Measurements from ENCODE around the gene SLC25A26.

Gene SLC25A26

GRCh38 chr3:66182246-66182645, 38.6 kb upstream of the SLC25A26 start:
- Histone ChIP-seq H2BK120ac (ENCODE audit: low read depth, low read length) (no peak overlapping the region), H3K56ac (ENCODE audit: low read length) (no peak overlapping the region), H2BK15ac (replicated peaks; ENCODE audit: low read depth) (no peak overlapping the region), H3K36me3 (ENCODE audit: control insufficient read depth, insufficient read depth, low read length) (no peaks in the 10 kb centered on the region), H3K4me1 (ENCODE audit: control insufficient read depth, low read depth, low read length) (no peaks in the 10 kb centered on the region), H2BK5ac (ENCODE audit: low read length) (no peak overlapping the region), H3K79me2 (ENCODE audit: control insufficient read depth, insufficient read depth, low read length) (no peaks in the 10 kb centered on the region), H3K4me2 (ENCODE audit: low read length) (no peak overlapping the region), H3K4ac (ENCODE audit: low read depth, low read length) (no peak overlapping the region), H3K4me3 (ENCODE audit: low read length) (no peak overlapping the region), H4K5ac (ENCODE audit: low read length) (no peak overlapping the region), H4K8ac (ENCODE audit: low read depth, low read length) (no peak overlapping the region), H3K18ac (ENCODE audit: low read length) (no peak overlapping the region), H3K27ac (ENCODE audit: low read depth, low read length) (no peak overlapping the region), H3K27me3 (ENCODE audit: insufficient read depth, low read length, poor library complexity) (no peaks in the 10 kb centered on the region), H3K9ac (ENCODE audit: low read length) (no peak overlapping the region), H3K79me1 (ENCODE audit: low read length) (no peaks in the 10 kb centered on the region), H3K23ac (ENCODE audit: low read length) (no peak overlapping the region), H2AK5ac (ENCODE audit: low read length) (no peak overlapping the region)
- WGBS (ENCODE audit: extremely low coverage, insufficient coverage, low lambda C conversion rate) = no CpG with 5 or more reads among the region's 6 CpGs
- no peak for DNase-seq

DNA sequence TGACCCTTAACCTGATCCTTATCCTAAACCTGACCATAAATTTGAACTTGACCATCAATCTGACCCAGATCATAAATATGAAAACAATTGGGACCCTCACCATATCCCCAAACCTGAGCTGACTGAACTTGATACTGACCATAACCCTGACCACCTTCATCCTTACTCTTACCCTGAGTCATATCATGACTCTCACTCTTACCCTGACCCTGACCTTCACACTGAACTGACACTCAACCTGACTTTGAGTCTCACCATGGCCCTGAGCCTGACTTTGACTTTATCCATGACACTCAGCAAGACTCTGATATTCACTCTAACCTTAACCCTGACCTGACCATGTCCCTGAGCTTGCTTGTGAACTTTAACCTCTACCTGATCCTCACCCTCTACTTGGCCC, 34.3 kb upstream of the SLC25A26 start:
- Histone ChIP-seq H3K4me1 (ENCODE audit: control insufficient read depth, low read depth, low read length) (no peaks in the 10 kb centered on the region), H2BK120ac (ENCODE audit: low read depth, low read length) (no peak overlapping the region), H3K79me2 (ENCODE audit: control insufficient read depth, insufficient read depth, low read length) (no peaks in the 10 kb centered on the region), H3K4me2 (ENCODE audit: low read length) (no peak overlapping the region), H2BK15ac (replicated peaks; ENCODE audit: low read depth) (no peak overlapping the region), H3K4me3 (ENCODE audit: low read length) (no peak overlapping the region), H3K18ac (ENCODE audit: low read length) (no peak overlapping the region), H2BK5ac (ENCODE audit: low read length) (no peak overlapping the region), H3K27ac (ENCODE audit: low read depth, low read length) (no peak overlapping the region), H4K5ac (ENCODE audit: low read length) (no peak overlapping the region), H3K27me3 (ENCODE audit: insufficient read depth, low read length, poor library complexity) (no peaks in the 10 kb centered on the region), H3K56ac (ENCODE audit: low read length) (no peak overlapping the region), H3K79me1 (ENCODE audit: low read length) (no peaks in the 10 kb centered on the region), H4K8ac (ENCODE audit: low read depth, low read length) (no peak overlapping the region), H3K4ac (ENCODE audit: low read depth, low read length) (no peak overlapping the region), H2AK5ac (ENCODE audit: low read length) (no peak overlapping the region), H3K36me3 (ENCODE audit: control insufficient read depth, insufficient read depth, low read length) (no peaks in the 10 kb centered on the region), H3K9ac (ENCODE audit: low read length) (no peak overlapping the region), H3K23ac (ENCODE audit: low read length) (no peak overlapping the region)
- DNase-seq = no peak

DNA sequence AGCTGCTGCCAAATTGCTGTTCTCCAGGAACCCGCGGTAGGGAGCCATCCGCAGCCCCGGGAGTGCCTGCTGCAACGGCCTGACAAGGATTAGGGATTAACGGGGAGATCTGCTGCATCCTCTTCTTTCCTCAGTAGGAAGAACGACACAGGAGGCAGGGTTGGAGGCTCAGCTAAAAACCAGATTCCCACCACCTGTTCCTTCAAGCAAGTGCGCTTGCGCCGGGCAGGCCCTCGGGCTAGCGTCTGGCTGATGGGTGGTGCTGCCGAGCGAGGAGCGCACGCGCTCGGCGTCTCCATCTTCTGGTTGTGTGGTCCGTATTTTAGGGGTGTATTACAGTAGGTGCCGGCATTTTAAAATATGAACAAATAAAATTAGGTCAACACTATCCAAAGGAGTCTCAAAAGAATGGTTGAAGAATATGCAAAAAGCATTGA, 25.4 kb upstream of the SLC25A26 start:
- H4K8ac ChIP-seq (ENCODE audit: low read depth, low read length) = no peak overlapping the region
- no CpG with 5 or more reads among the region's 21 CpGs for WGBS (ENCODE audit: extremely low coverage, insufficient coverage, low lambda C conversion rate)
- H4K5ac ChIP-seq (ENCODE audit: low read length) = no peak overlapping the region
- no peak overlapping the region for H3K23ac ChIP-seq (ENCODE audit: low read length)
- no peak overlapping the region for H3K27ac ChIP-seq (ENCODE audit: low read depth, low read length)
- H3K79me1 ChIP-seq (ENCODE audit: low read length) = no peaks in the 10 kb centered on the region
- H3K36me3 ChIP-seq (ENCODE audit: control insufficient read depth, insufficient read depth, low read length) = no peaks in the 10 kb centered on the region
- no peak overlapping the region for H3K4me2 ChIP-seq (ENCODE audit: low read length)
- H3K56ac ChIP-seq (ENCODE audit: low read length) = no peak overlapping the region
- H3K9ac ChIP-seq (ENCODE audit: low read length) = no peak overlapping the region
- no peaks in the 10 kb centered on the region for H3K4me1 ChIP-seq (ENCODE audit: control insufficient read depth, low read depth, low read length)
- H2BK5ac ChIP-seq (ENCODE audit: low read length) = no peak overlapping the region
- DNase-seq = peak; percentile 54
- H2BK15ac ChIP-seq (replicated peaks; ENCODE audit: low read depth) = no peak overlapping the region
- no peak overlapping the region for H3K18ac ChIP-seq (ENCODE audit: low read length)
- H2AK5ac ChIP-seq (ENCODE audit: low read length) = no peak overlapping the region
- no peaks in the 10 kb centered on the region for H3K79me2 ChIP-seq (ENCODE audit: control insufficient read depth, insufficient read depth, low read length)
- H3K4ac ChIP-seq (ENCODE audit: low read depth, low read length) = no peak overlapping the region
- no peak overlapping the region for H2BK120ac ChIP-seq (ENCODE audit: low read depth, low read length)
- no peaks in the 10 kb centered on the region for H3K27me3 ChIP-seq (ENCODE audit: insufficient read depth, low read length, poor library complexity)
- no peak overlapping the region for H3K4me3 ChIP-seq (ENCODE audit: low read length)

DNA sequence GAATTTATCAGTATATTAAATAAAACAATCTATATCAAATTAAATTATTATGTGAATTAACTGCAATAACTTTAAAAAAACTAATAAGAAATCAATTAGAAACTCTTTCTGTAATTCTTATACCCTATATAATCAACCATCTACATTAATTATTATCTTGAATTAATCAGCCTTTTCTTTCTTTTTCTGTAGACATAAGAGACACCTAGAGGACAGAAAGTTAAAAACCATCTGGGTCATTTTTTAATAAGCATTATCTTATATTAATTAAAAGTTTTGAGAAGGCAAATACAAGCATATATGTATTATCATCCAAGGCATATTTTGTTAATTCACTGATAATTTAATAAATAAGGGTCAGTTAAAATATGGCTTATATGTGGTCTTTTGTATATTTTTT, 24.2 kb upstream of the SLC25A26 start:
- H3K23ac ChIP-seq (ENCODE audit: low read length) = no peak overlapping the region

GRCh38 chr3:66198437-66199088, 22.2 kb upstream of the SLC25A26 start:
- Histone ChIP-seq H3K36me3 (ENCODE audit: control insufficient read depth, insufficient read depth, low read length) (no peaks in the 10 kb centered on the region), H2BK5ac (ENCODE audit: low read length) (no peak overlapping the region), H3K18ac (ENCODE audit: low read length) (no peak overlapping the region), H3K27me3 (ENCODE audit: insufficient read depth, low read length, poor library complexity) (no peaks in the 10 kb centered on the region), H2AK5ac (ENCODE audit: low read length) (no peak overlapping the region), H3K4me2 (ENCODE audit: low read length) (no peak overlapping the region), H4K8ac (ENCODE audit: low read depth, low read length) (no peak overlapping the region), H3K4me1 (ENCODE audit: control insufficient read depth, low read depth, low read length) (no peaks in the 10 kb centered on the region), H3K79me2 (ENCODE audit: control insufficient read depth, insufficient read depth, low read length) (no peaks in the 10 kb centered on the region), H3K79me1 (ENCODE audit: low read length) (no peaks in the 10 kb centered on the region), H3K23ac (ENCODE audit: low read length) (no peak overlapping the region), H2BK15ac (replicated peaks; ENCODE audit: low read depth) (no peak overlapping the region), H3K9ac (ENCODE audit: low read length) (no peak overlapping the region), H3K4ac (ENCODE audit: low read depth, low read length) (no peak overlapping the region), H4K5ac (ENCODE audit: low read length) (no peak overlapping the region), H3K27ac (ENCODE audit: low read depth, low read length) (no peak overlapping the region), H2BK120ac (ENCODE audit: low read depth, low read length) (no peak overlapping the region), H3K4me3 (ENCODE audit: low read length) (no peak overlapping the region), H3K56ac (ENCODE audit: low read length) (no peak overlapping the region)
- WGBS (ENCODE audit: extremely low coverage, insufficient coverage, low lambda C conversion rate) = no CpG with 5 or more reads among the region's 7 CpGs
- DNase-seq = no peak

More for the DNA sequence above, 24.2 kb upstream of the SLC25A26 start:
- Histone ChIP-seq H3K79me1 (ENCODE audit: low read length) (no peaks in the 10 kb centered on the region), H3K9ac (ENCODE audit: low read length) (no peak overlapping the region), H3K56ac (ENCODE audit: low read length) (no peak overlapping the region), H2BK120ac (ENCODE audit: low read depth, low read length) (no peak overlapping the region), H2BK15ac (replicated peaks; ENCODE audit: low read depth) (no peak overlapping the region), H3K4me3 (ENCODE audit: low read length) (no peak overlapping the region), H3K27me3 (ENCODE audit: insufficient read depth, low read length, poor library complexity) (no peaks in the 10 kb centered on the region), H3K18ac (ENCODE audit: low read length) (no peak overlapping the region), H3K4me1 (ENCODE audit: control insufficient read depth, low read depth, low read length) (no peaks in the 10 kb centered on the region), H3K27ac (ENCODE audit: low read depth, low read length) (no peak overlapping the region), H3K4ac (ENCODE audit: low read depth, low read length) (no peak overlapping the region), H4K8ac (ENCODE audit: low read depth, low read length) (no peak overlapping the region), H3K79me2 (ENCODE audit: control insufficient read depth, insufficient read depth, low read length) (no peaks in the 10 kb centered on the region), H2AK5ac (ENCODE audit: low read length) (no peak overlapping the region), H4K5ac (ENCODE audit: low read length) (no peak overlapping the region), H2BK5ac (ENCODE audit: low read length) (no peak overlapping the region), H3K36me3 (ENCODE audit: control insufficient read depth, insufficient read depth, low read length) (no peaks in the 10 kb centered on the region), H3K4me2 (ENCODE audit: low read length) (no peak overlapping the region)
- no peak for DNase-seq

GRCh38 chr3:66199089-66199473, 21.7 kb upstream of the SLC25A26 start:
- WGBS (ENCODE audit: extremely low coverage, insufficient coverage, low lambda C conversion rate) = no CpG with 5 or more reads among the region's 1 CpG
- H4K8ac ChIP-seq (ENCODE audit: low read depth, low read length) = no peak overlapping the region
- DNase-seq = no peak

More at GRCh38 chr3:66199089-66199473, 21.7 kb upstream of the SLC25A26 start:
- H3K4me3 ChIP-seq (ENCODE audit: low read length) = no peak overlapping the region
- H3K56ac ChIP-seq (ENCODE audit: low read length) = no peak overlapping the region
- H3K18ac ChIP-seq (ENCODE audit: low read length) = no peak overlapping the region
- no peak overlapping the region for H2AK5ac ChIP-seq (ENCODE audit: low read length)
- H3K79me2 ChIP-seq (ENCODE audit: control insufficient read depth, insufficient read depth, low read length) = no peaks in the 10 kb centered on the region
- H2BK120ac ChIP-seq (ENCODE audit: low read depth, low read length) = no peak overlapping the region
- H3K27ac ChIP-seq (ENCODE audit: low read depth, low read length) = no peak overlapping the region
- no peaks in the 10 kb centered on the region for H3K36me3 ChIP-seq (ENCODE audit: control insufficient read depth, insufficient read depth, low read length)
- H3K23ac ChIP-seq (ENCODE audit: low read length) = no peak overlapping the region
- H3K4me2 ChIP-seq (ENCODE audit: low read length) = no peak overlapping the region
- no peaks in the 10 kb centered on the region for H3K79me1 ChIP-seq (ENCODE audit: low read length)
- no peaks in the 10 kb centered on the region for H3K27me3 ChIP-seq (ENCODE audit: insufficient read depth, low read length, poor library complexity)
- H3K4me1 ChIP-seq (ENCODE audit: control insufficient read depth, low read depth, low read length) = no peaks in the 10 kb centered on the region
- H3K9ac ChIP-seq (ENCODE audit: low read length) = no peak overlapping the region
- H2BK15ac ChIP-seq (replicated peaks; ENCODE audit: low read depth) = no peak overlapping the region
- H3K4ac ChIP-seq (ENCODE audit: low read depth, low read length) = no peak overlapping the region
- H2BK5ac ChIP-seq (ENCODE audit: low read length) = no peak overlapping the region
- H4K5ac ChIP-seq (ENCODE audit: low read length) = no peak overlapping the region
